Measurements from ENCODE around the gene WFIKKN2. TPM values are rescaled to one million over a fixed set of nuclear protein-coding genes. Genes with fewer than 3 reads are reported as not detected.

Gene WFIKKN2
- polyA plus RNA-seq, 1 of the 3 experiments (the other 2 are of a cell fraction) = not detected

DNA sequence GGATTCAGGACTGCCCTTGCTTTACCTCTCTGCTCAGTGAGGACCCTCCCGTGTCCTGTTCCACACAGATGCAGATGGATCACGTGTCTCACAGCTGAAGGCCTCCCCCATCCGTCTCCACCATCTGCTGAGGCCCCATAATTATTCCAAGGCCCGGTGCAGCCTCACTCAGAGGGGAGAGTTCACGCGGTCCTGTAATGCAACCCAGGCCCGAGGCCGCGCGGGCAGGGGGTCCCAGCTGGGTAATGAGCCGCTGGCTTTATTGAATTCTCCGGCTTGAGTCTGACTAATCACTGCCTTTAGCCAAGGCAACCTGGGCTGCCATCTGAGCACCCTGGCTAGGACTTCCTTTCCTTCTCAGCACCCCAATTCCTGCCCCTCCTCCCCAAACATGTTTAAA lies 4.4 kb upstream of the WFIKKN2 start:
- no peaks in the 10 kb centered on the region for H3K9me3 ChIP-seq
- peak; percentile 61 for DNase-seq
- no peaks in the 10 kb centered on the region for H3K36me3 ChIP-seq (replicated peaks in 1 of 2; ENCODE audit: control insufficient read depth in 1 of 2, insufficient read depth in 2 of 2, low read length in 1 of 2)
- WGBS (ENCODE audit: low lambda C conversion rate) = 86% methylated on average over 12 of the region's 12 CpGs
- H3K79me2 ChIP-seq (ENCODE audit: insufficient read depth) = no peaks in the 10 kb centered on the region
- peaks cover 12% of the 10 kb centered on the region; the same call in 1 of the 2 replicates for H3K27me3 ChIP-seq (ENCODE audit: insufficient read depth)
- POLR2A ChIA-PET = no interaction called here
- no peaks in the 10 kb centered on the region for H4K20me1 ChIP-seq (ENCODE audit: insufficient read depth)
- no peak overlapping the region for H3K9ac ChIP-seq
- H3K4me2 ChIP-seq = no peak overlapping the region
- TF ChIP-seq EZH2phosphoT487 (IDR thresholded peaks at IDR 0.05; ENCODE audit: borderline replicate concordance, low read depth) (no peak), GABPA (IDR thresholded peaks at IDR 0.05; ENCODE audit: low read depth) (no peak), TEAD4 (IDR thresholded peaks at IDR 0.05; ENCODE audit: borderline replicate concordance, insufficient read depth) (no peak), ELF1 (IDR thresholded peaks at IDR 0.05) (no peak), YY1 (IDR thresholded peaks at IDR 0.05; ENCODE audit: low read depth) (no peak), MXI1 (IDR thresholded peaks at IDR 0.05; ENCODE audit: low read depth, low read length) (no peak), RFX5 (IDR thresholded peaks at IDR 0.05; ENCODE audit: low read length) (no peak), RXRA (IDR thresholded peaks at IDR 0.05; ENCODE audit: borderline replicate concordance, low read depth) (no peak), JUND (IDR thresholded peaks at IDR 0.05) (no peak), TAF1 (IDR thresholded peaks at IDR 0.05; ENCODE audit: borderline replicate concordance, low read depth, low read length) (no peak), SMC3 (IDR thresholded peaks at IDR 0.05; ENCODE audit: low read depth, low read length) (no peak), FOXM1 (IDR thresholded peaks at IDR 0.05; ENCODE audit: low read depth) (no peak), FOSL2 (IDR thresholded peaks at IDR 0.05; ENCODE audit: borderline replicate concordance, low read depth) (no peak), GATA2 (CRISPR knock-in tag; IDR thresholded peaks at IDR 0.05) (no peak)
- TF ChIP-seq, protein P1, sequence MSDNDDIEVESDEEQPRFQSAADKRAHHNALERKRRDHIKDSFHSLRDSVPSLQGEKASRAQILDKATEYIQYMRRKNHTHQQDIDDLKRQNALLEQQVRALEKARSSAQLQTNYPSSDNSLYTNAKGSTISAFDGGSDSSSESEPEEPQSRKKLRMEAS (IDR thresholded peaks at IDR 0.05; ENCODE audit: low read depth) = no peak
- TF ChIP-seq, protein P2, sequence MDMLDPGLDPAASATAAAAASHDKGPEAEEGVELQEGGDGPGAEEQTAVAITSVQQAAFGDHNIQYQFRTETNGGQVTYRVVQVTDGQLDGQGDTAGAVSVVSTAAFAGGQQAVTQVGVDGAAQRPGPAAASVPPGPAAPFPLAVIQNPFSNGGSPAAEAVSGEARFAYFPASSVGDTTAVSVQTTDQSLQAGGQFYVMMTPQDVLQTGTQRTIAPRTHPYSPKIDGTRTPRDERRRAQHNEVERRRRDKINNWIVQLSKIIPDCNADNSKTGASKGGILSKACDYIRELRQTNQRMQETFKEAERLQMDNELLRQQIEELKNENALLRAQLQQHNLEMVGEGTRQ (IDR thresholded peaks at IDR 0.05; ENCODE audit: borderline replicate concordance, low read depth, low read length) = no peak
- peaks cover 0 to 7% of the 10 kb centered on the region in 2 experiments; a peak in 1 of 4 replicates for H3K4me1 ChIP-seq (ENCODE audit: control insufficient read depth in 1 of 2, insufficient read depth in 2 of 2, low read depth in 1 of 2, low read length in 1 of 2)
- H2AFZ ChIP-seq (ENCODE audit: low read depth) = no peak overlapping the region
- no peaks in the 10 kb centered on the region for H3F3A ChIP-seq (replicated peaks; ENCODE audit: insufficient read depth)
- no peak overlapping the region for H3K27ac ChIP-seq (ENCODE audit: low read depth in 2 of 2, low read length in 1 of 2)
- H3K9me2 ChIP-seq = no peaks in the 10 kb centered on the region
- H3K4me3 ChIP-seq (ENCODE audit: low read depth in 2 of 2, low read length in 1 of 2) = no peak overlapping the region
- CTCF ChIA-PET = interaction anchor here (1.0 to 8.1 kb wide), 10 partner anchors 8 to 281 kb away, joined by 3 to 100 read pairs (median 6); no protein-coding TSS in a partner anchor

DNA sequence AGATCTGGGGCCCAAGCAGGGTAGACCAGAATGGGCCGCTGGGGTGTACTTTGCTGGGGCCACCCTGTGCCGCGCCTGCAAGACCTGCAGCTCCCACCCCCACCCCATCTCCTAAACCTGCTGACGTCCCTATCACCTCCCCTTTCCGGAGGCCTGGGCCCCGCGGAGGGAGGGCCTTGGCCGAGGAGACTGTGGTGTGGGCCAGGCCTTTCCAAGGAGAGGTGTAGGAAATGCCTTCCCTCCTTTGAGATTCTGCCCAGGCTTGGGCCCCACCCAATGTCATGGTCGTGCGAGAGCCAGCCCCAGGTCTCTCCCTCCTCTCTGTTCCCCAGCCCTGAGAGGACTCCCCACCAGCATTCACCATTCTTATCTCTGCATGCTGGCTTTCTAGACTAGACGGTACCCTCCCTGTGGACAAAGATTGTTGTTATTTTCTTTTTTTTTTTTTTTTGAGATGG lies 3.9 kb upstream of the WFIKKN2 start:
- ChIA-PET CTCF (interaction anchor here (1.5 to 8.1 kb wide), 5 partner anchors 10 to 47 kb away, joined by 3 to 100 read pairs (median 13); no protein-coding TSS in a partner anchor), POLR2A (no interaction called here)

More for the DNA sequence above, 3.9 kb upstream of the WFIKKN2 start:
- no peak for DNase-seq
- no peaks in the 10 kb centered on the region for H3K9me2 ChIP-seq
- H3K79me2 ChIP-seq (ENCODE audit: insufficient read depth) = no peaks in the 10 kb centered on the region
- H3K27me3 ChIP-seq (ENCODE audit: insufficient read depth) = peaks cover 12% of the 10 kb centered on the region; the same call in 1 of the 2 replicates
- no peaks in the 10 kb centered on the region for H3K9me3 ChIP-seq
- peaks cover 0 to 7% of the 10 kb centered on the region in 2 experiments; a peak in 1 of 4 replicates for H3K4me1 ChIP-seq (ENCODE audit: control insufficient read depth in 1 of 2, insufficient read depth in 2 of 2, low read depth in 1 of 2, low read length in 1 of 2)
- H3K4me3 ChIP-seq (ENCODE audit: low read depth in 2 of 2, low read length in 1 of 2) = no peak overlapping the region
- no peak for TF ChIP-seq FOXJ3 (CRISPR knock-in tag; IDR thresholded peaks at IDR 0.05)
- TF ChIP-seq RXRA (IDR thresholded peaks at IDR 0.05; ENCODE audit: borderline replicate concordance, low read depth) = no peak
- no peak for TF ChIP-seq NFIC (IDR thresholded peaks at IDR 0.05; ENCODE audit: borderline replicate concordance)
- TF ChIP-seq TCF12 (IDR thresholded peaks at IDR 0.05) = no peak
- TF ChIP-seq MEF2A (IDR thresholded peaks at IDR 0.05; ENCODE audit: borderline replicate concordance, low read depth) = no peak
- no peak for TF ChIP-seq POLR2AphosphoS5 (IDR thresholded peaks at IDR 0.05; ENCODE audit: low read depth, low read length)
- H3K36me3 ChIP-seq (replicated peaks in 1 of 2; ENCODE audit: control insufficient read depth in 1 of 2, insufficient read depth in 2 of 2, low read length in 1 of 2) = no peaks in the 10 kb centered on the region
- H3K9ac ChIP-seq = no peak overlapping the region
- H3K4me2 ChIP-seq = no peak overlapping the region
- no peaks in the 10 kb centered on the region for H4K20me1 ChIP-seq (ENCODE audit: insufficient read depth)
- H3F3A ChIP-seq (replicated peaks; ENCODE audit: insufficient read depth) = no peaks in the 10 kb centered on the region
- H2AFZ ChIP-seq (ENCODE audit: low read depth) = no peak overlapping the region
- WGBS (ENCODE audit: low lambda C conversion rate) = 92% methylated on average over 10 of the region's 11 CpGs
- no peak overlapping the region for H3K27ac ChIP-seq (ENCODE audit: low read depth in 2 of 2, low read length in 1 of 2)
